HL-60 (cell line): ENCODE measurements around the gene SYP.
A peak's percentile ranks its signal among the peaks of the same experiment; 100 is the strongest.

Source experiments
- DNase-seq, 2 experiments: peaks; one replicate each; pipeline ENCODE4 v3.0.0-alpha.2; 2010 to 2020; ENCODE audit warnings: low read depth in 1 of 2, low spot score in 1 of 2
- H3K27ac ChIP-seq: fragments of 250-450 bp; sonication (Bioruptor Pico); replicated peaks from 2 replicates; pipeline ENCODE4 v1.5.1; 2020; ENCODE audit warnings: mild to moderate bottlenecking, moderate library complexity
- H3K27me3 ChIP-seq: fragments of 250-450 bp; sonication (Bioruptor Pico); 2 replicates; pipeline ENCODE4 v1.5.1; 2021; ENCODE audit warnings: mild to moderate bottlenecking, moderate library complexity; ENCODE audit not compliant: insufficient read depth, poor library complexity, severe bottlenecking
- H3K4me3 ChIP-seq: replicated peaks from 2 replicates; pipeline ENCODE4 v1.5.1; 2011; ENCODE audit warnings: mild to moderate bottlenecking, control low read depth, low read length; ENCODE audit not compliant: insufficient read depth
- GABPA ChIP-seq: IDR thresholded peaks from 2 replicates; pipeline ENCODE4 v1.6.1; 2012; ENCODE audit warnings: low read depth
- POLR2AphosphoS5 ChIP-seq: IDR thresholded peaks from 2 replicates; pipeline ENCODE4 v1.6.1; 2012; ENCODE audit warnings: low read depth
- SPI1 ChIP-seq: IDR thresholded peaks from 2 replicates; pipeline ENCODE4 v1.6.1; 2012; ENCODE audit warnings: low read depth, mild to moderate bottlenecking, borderline replicate concordance
- TF ChIP-seq, protein P1 (sequence below): IDR thresholded peaks from one replicate; pipeline ENCODE4 v1.5.1; 2011; ENCODE audit warnings: low read length, control low read depth, inconsistent platforms; ENCODE audit not compliant: insufficient read depth
- TF ChIP-seq, protein P2 (sequence below): IDR thresholded peaks from 2 replicates; pipeline ENCODE4 v1.6.1; 2012; ENCODE audit warnings: low read depth; ENCODE audit not compliant: insufficient replicate concordance

The SYP gene

GRCh38 chrX:49171752-49172279 lies 28.2 kb downstream of the SYP start, which contains the start of gene PLP2:
PLP2 (plus strand) TSS chrX:49171898; CDS start chrX:49172001, 103 bp downstream.
- Histone ChIP-seq H3K27me3 (no peaks in the 10 kb centered on the region), H3K4me3 (peak within 1 kb of the TSS; percentile 61), H3K27ac (peak within 1 kb of the TSS; percentile 77)
- TF ChIP-seq SPI1 (no peak), POLR2AphosphoS5 (peak; percentile 70)
- DNase-seq: peak in 1 of 2 experiments; percentile 55

DNA sequence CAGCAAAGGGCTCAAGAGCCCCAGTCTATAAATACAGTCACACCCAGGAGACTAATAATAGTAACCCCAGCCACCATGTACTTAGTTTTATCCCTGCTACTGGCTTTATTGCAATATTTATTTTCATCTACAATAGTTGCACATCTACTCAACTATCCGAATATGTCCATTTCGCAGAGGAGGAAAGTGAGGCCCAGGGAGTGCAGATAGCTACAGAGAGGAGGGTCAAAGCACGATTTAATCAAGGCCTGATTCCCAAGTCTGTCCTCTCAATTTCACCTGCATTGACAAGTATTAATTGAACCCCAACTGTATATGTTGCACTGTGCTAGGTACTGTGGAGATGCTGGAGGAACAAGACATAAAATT lies 32.3 kb downstream of the SYP start:
- no peak for DNase-seq
- TF ChIP-seq GABPA (no peak), SPI1 (no peak), POLR2AphosphoS5 (no peak)
- TF ChIP-seq, protein P1, sequence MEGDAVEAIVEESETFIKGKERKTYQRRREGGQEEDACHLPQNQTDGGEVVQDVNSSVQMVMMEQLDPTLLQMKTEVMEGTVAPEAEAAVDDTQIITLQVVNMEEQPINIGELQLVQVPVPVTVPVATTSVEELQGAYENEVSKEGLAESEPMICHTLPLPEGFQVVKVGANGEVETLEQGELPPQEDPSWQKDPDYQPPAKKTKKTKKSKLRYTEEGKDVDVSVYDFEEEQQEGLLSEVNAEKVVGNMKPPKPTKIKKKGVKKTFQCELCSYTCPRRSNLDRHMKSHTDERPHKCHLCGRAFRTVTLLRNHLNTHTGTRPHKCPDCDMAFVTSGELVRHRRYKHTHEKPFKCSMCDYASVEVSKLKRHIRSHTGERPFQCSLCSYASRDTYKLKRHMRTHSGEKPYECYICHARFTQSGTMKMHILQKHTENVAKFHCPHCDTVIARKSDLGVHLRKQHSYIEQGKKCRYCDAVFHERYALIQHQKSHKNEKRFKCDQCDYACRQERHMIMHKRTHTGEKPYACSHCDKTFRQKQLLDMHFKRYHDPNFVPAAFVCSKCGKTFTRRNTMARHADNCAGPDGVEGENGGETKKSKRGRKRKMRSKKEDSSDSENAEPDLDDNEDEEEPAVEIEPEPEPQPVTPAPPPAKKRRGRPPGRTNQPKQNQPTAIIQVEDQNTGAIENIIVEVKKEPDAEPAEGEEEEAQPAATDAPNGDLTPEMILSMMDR: no peak
- TF ChIP-seq, protein P2, sequence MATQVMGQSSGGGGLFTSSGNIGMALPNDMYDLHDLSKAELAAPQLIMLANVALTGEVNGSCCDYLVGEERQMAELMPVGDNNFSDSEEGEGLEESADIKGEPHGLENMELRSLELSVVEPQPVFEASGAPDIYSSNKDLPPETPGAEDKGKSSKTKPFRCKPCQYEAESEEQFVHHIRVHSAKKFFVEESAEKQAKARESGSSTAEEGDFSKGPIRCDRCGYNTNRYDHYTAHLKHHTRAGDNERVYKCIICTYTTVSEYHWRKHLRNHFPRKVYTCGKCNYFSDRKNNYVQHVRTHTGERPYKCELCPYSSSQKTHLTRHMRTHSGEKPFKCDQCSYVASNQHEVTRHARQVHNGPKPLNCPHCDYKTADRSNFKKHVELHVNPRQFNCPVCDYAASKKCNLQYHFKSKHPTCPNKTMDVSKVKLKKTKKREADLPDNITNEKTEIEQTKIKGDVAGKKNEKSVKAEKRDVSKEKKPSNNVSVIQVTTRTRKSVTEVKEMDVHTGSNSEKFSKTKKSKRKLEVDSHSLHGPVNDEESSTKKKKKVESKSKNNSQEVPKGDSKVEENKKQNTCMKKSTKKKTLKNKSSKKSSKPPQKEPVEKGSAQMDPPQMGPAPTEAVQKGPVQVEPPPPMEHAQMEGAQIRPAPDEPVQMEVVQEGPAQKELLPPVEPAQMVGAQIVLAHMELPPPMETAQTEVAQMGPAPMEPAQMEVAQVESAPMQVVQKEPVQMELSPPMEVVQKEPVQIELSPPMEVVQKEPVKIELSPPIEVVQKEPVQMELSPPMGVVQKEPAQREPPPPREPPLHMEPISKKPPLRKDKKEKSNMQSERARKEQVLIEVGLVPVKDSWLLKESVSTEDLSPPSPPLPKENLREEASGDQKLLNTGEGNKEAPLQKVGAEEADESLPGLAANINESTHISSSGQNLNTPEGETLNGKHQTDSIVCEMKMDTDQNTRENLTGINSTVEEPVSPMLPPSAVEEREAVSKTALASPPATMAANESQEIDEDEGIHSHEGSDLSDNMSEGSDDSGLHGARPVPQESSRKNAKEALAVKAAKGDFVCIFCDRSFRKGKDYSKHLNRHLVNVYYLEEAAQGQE: no peak
- Histone ChIP-seq H3K4me3 (peak overlapping the region; percentile 16; the same call in 1 of the 2 replicates), H3K27ac (peak overlapping the region; percentile 96), H3K27me3 (no peaks in the 10 kb centered on the region)

- Histone ChIP-seq H3K27ac (peak overlapping the region; percentile 96), H3K27me3 (no peaks in the 10 kb centered on the region), H3K4me3 (peak overlapping the region; percentile 23)
- TF ChIP-seq SPI1 (peak; percentile 71; the same call in 1 of the 2 replicates), GABPA (0 out of 2 replicates have a peak, but pooled peaks have one; percentile 6), POLR2AphosphoS5 (peak; percentile 85)
- TF ChIP-seq, protein P2: no peak
- TF ChIP-seq, protein P1: no peak
- peak; percentile 84 to 93 for DNase-seq
Observed at GRCh38 chrX:49166914-49167739, 32.9 kb downstream of the SYP start.
